Adrenal gland (tissue), 5 donors: ENCODE results near the gene SPATA3.

Experiments
- POLR2A ChIP-seq, 2 donors: fragments of 450-650 bp; IDR thresholded peaks; one replicate each; pipeline ENCODE4 v1.6.1; 2017; ENCODE audit warnings: antibody characterized with exemption in 2 of 2, mild to moderate bottlenecking in 2 of 2, moderate library complexity in 1 of 2
- TF ChIP-seq, protein P1 (sequence below), 6 experiments: fragments of 450-650 bp in 4 of 6; fragments of 200-600 bp in 2 of 6; sonication (generic) in 1 of 6; IDR thresholded peaks; 1 replicate in 5 of 6; 2 replicates in 1 of 6; pipeline versions ENCODE4 v1.5.1 to v1.8.0; 2016 to 2021; ENCODE audit warnings: antibody characterized with exemption in 6 of 6, mild to moderate bottlenecking in 2 of 6, moderate library complexity in 1 of 6
- donor health status: DM: no; HTN: no; CAD: no.

- TF ChIP-seq, protein P1, sequence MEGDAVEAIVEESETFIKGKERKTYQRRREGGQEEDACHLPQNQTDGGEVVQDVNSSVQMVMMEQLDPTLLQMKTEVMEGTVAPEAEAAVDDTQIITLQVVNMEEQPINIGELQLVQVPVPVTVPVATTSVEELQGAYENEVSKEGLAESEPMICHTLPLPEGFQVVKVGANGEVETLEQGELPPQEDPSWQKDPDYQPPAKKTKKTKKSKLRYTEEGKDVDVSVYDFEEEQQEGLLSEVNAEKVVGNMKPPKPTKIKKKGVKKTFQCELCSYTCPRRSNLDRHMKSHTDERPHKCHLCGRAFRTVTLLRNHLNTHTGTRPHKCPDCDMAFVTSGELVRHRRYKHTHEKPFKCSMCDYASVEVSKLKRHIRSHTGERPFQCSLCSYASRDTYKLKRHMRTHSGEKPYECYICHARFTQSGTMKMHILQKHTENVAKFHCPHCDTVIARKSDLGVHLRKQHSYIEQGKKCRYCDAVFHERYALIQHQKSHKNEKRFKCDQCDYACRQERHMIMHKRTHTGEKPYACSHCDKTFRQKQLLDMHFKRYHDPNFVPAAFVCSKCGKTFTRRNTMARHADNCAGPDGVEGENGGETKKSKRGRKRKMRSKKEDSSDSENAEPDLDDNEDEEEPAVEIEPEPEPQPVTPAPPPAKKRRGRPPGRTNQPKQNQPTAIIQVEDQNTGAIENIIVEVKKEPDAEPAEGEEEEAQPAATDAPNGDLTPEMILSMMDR (IDR thresholded peaks at IDR 0.05), result no peak
- no peak for TF ChIP-seq POLR2A (IDR thresholded peaks at IDR 0.05)
Measured at GRCh38 chr2:230949966-230950873, 45.7 kb upstream of the SPATA3 start.
